ENCODE data around the gene OR10AG1. TPM values are rescaled to one million over a fixed set of nuclear protein-coding genes. Genes with fewer than 3 reads are reported as not detected.

OR10AG1 gene
- total RNA-seq (2014; rRNA removed; shearing (Covaris generic)): not detected in 2 replicates

- DNase-seq (ENCODE audit: low read depth): no peak
Observed at GRCh38 chr11:55969845-55970244, at the start of gene OR10AG1. Gene OR10AG1 (minus strand): TSS chr11:55969945. CDS start chr11:55969907, 38 bp downstream.

GRCh38 chr11:56013805-56014204 is 44.1 kb upstream of the OR10AG1 start:
- no peak for DNase-seq (ENCODE audit: low read depth)

GRCh38 chr11:56010716-56011115 is 41.0 kb upstream of the OR10AG1 start:
- no peak for DNase-seq (ENCODE audit: low read depth)

- no peak for DNase-seq (ENCODE audit: low read depth)
Observed at GRCh38 chr11:55994525-55994924, 24.8 kb upstream of the OR10AG1 start, which contains the start of gene OR5F1. Gene OR5F1 (minus strand): TSS chr11:55994625. CDS start chr11:55994625, 0 bp downstream.

GRCh38 chr11:55970935-55971334 is 1.2 kb upstream of the OR10AG1 start:
- no peak for DNase-seq (ENCODE audit: low read depth)

- DNase-seq (ENCODE audit: low read depth): no peak
Observed at GRCh38 chr11:55967914-55968313, 1.8 kb downstream of the OR10AG1 start.

GRCh38 chr11:55966391-55966790 is 3.4 kb downstream of the OR10AG1 start:
- DNase-seq (ENCODE audit: low read depth): peak; percentile 4

- no peak for DNase-seq (ENCODE audit: low read depth)
Observed at GRCh38 chr11:55956521-55956920, 13.2 kb downstream of the OR10AG1 start.

- DNase-seq (ENCODE audit: low read depth): no peak
Observed at GRCh38 chr11:55949330-55949729, 20.4 kb downstream of the OR10AG1 start.

GRCh38 chr11:55942785-55943392 is 26.9 kb downstream of the OR10AG1 start:
- DNase-seq (ENCODE audit: low read depth): peak; percentile 28

- DNase-seq (ENCODE audit: low read depth): no peak
Observed at GRCh38 chr11:55936300-55936699, 33.4 kb downstream of the OR10AG1 start, which contains the start of gene OR5I1. Gene OR5I1 (minus strand): TSS chr11:55936400. CDS start chr11:55936400, 0 bp downstream.

GRCh38 chr11:55920537-55920936 is 49.2 kb downstream of the OR10AG1 start:
- no peak for DNase-seq (ENCODE audit: low read depth)

Other genes with a start within 250 kb of the OR10AG1 start
- not detected in 2 replicates for gene OR5D13, start 196.5 kb downstream of the OR10AG1 start, total RNA-seq (2014; rRNA removed; shearing (Covaris generic))
- gene OR5D14, start 174.4 kb downstream of the OR10AG1 start, total RNA-seq (2014; rRNA removed; shearing (Covaris generic)): not detected in 2 replicates
- not detected in 2 replicates for gene OR5L1, start 158.6 kb downstream of the OR10AG1 start, total RNA-seq (2014; rRNA removed; shearing (Covaris generic))
- not detected in 2 replicates for gene OR5D18, start 150.3 kb downstream of the OR10AG1 start, total RNA-seq (2014; rRNA removed; shearing (Covaris generic))
- gene OR5L2, start 142.7 kb downstream of the OR10AG1 start, total RNA-seq (2014; rRNA removed; shearing (Covaris generic)): not detected in 2 replicates
- gene OR5D16, start 131.2 kb downstream of the OR10AG1 start, total RNA-seq (2014; rRNA removed; shearing (Covaris generic)): not detected in 2 replicates
- not detected in 2 replicates for gene TRIM51, start 86.6 kb downstream of the OR10AG1 start, total RNA-seq (2014; rRNA removed; shearing (Covaris generic))
- not detected in 2 replicates for gene OR5W2, start 55.4 kb downstream of the OR10AG1 start, total RNA-seq (2014; rRNA removed; shearing (Covaris generic))
- gene OR5I1, start 33.5 kb downstream of the OR10AG1 start, total RNA-seq (2014; rRNA removed; shearing (Covaris generic)): not detected in 2 replicates
- not detected in 2 replicates for gene OR5F1, start 24.7 kb upstream of the OR10AG1 start, total RNA-seq (2014; rRNA removed; shearing (Covaris generic))
- not detected in 2 replicates for gene OR5AS1, start 57.7 kb upstream of the OR10AG1 start, total RNA-seq (2014; rRNA removed; shearing (Covaris generic))
- gene OR8I2, start 123.4 kb upstream of the OR10AG1 start, total RNA-seq (2014; rRNA removed; shearing (Covaris generic)): not detected in 2 replicates
- gene OR8H2, start 133.7 kb upstream of the OR10AG1 start, total RNA-seq (2014; rRNA removed; shearing (Covaris generic)): not detected in 2 replicates
- gene OR8H3, start 152.4 kb upstream of the OR10AG1 start, total RNA-seq (2014; rRNA removed; shearing (Covaris generic)): not detected in 2 replicates
- not detected in 2 replicates for gene OR8J3, start 170.3 kb upstream of the OR10AG1 start, total RNA-seq (2014; rRNA removed; shearing (Covaris generic))
- not detected in 2 replicates for gene OR8K5, start 190.4 kb upstream of the OR10AG1 start, total RNA-seq (2014; rRNA removed; shearing (Covaris generic))
- not detected in 2 replicates for gene OR5J2, start 206.7 kb upstream of the OR10AG1 start, total RNA-seq (2014; rRNA removed; shearing (Covaris generic))

Data from RPMI7951 (cell line).